IMR-90 (cell line): ENCODE data around the gene TAF4. TPM values are rescaled to one million over a fixed set of nuclear protein-coding genes. Genes with fewer than 3 reads are reported as not detected.

Source experiments
- ATAC-seq: fragments of 200-7000 bp; cut with Tn5 transposase; 2 replicates; pipeline ENCODE4 v1.9.1; 2020; ENCODE audit warnings: low read depth, mild to moderate bottlenecking, moderate library complexity
- BruUV-seq: library from RNA; stranded (reverse); fragments of 400-500 nt; replicated peaks from 2 replicates; lab custom pipeline; 2021; lab: Mats Ljungman, UMichigan
- CTCF ChIA-PET: fragments of 300-600 bp; formaldehyde crosslinking; extraction: SDS; loops from one replicate; lab custom pipeline; 2021; ENCODE audit warnings: antibody characterized with exemption; lab: Yijun Ruan, JAX
- POLR2A ChIA-PET: fragments of 300-600 bp; sonication (Branson Sonifier 250); formaldehyde crosslinking; loops from one replicate; lab custom pipeline; 2022; ENCODE audit warnings: antibody characterized with exemption; ENCODE audit not compliant: unreplicated experiment; lab: Charles Lee
- DNase-seq: peaks from one replicate; pipeline ENCODE4 v3.0.0; 2013
- H2AFZ ChIP-seq: replicated peaks from 2 replicates; pipeline ENCODE3; 2013; ENCODE audit warnings: low read length, mild to moderate bottlenecking; ENCODE audit not compliant: poor library complexity
- H2AK5ac ChIP-seq: 2 replicates; pipeline ENCODE4 v1.6.1; 2013; ENCODE audit warnings: low read depth, low read length, inconsistent platforms
- H2AK9ac ChIP-seq: replicated peaks from 2 replicates; pipeline ENCODE3; 2013; ENCODE audit warnings: mild to moderate bottlenecking, low read depth, low read length, moderate library complexity; ENCODE audit not compliant: poor library complexity
- H2BK120ac ChIP-seq: 2 replicates; pipeline ENCODE4 v1.6.1; 2013; ENCODE audit warnings: low read depth, low read length, inconsistent platforms
- H2BK15ac ChIP-seq: 3 replicates; pipeline ENCODE4 v1.6.1; 2013; ENCODE audit warnings: low read depth, low read length, inconsistent platforms
- H2BK20ac ChIP-seq: 2 replicates; pipeline ENCODE4 v1.6.1; 2013; ENCODE audit warnings: low read depth, mild to moderate bottlenecking, inconsistent platforms, low read length, moderate library complexity
- H2BK5ac ChIP-seq: 2 replicates; pipeline ENCODE4 v1.6.1; 2013; ENCODE audit warnings: mild to moderate bottlenecking, low read depth, low read length, inconsistent platforms; ENCODE audit not compliant: poor library complexity, severe bottlenecking
- H3K14ac ChIP-seq: replicated peaks from 2 replicates; pipeline ENCODE4 v1.6.1; 2013; ENCODE audit warnings: low read depth, low read length, inconsistent platforms
- H3K18ac ChIP-seq: 2 replicates; pipeline ENCODE4 v1.6.1; 2013; ENCODE audit warnings: low read depth, low read length, control low read depth
- H3K23ac ChIP-seq: 2 replicates; pipeline ENCODE4 v1.6.1; 2013; ENCODE audit warnings: low read depth, low read length, inconsistent platforms
- H3K27ac ChIP-seq: 2 replicates; pipeline ENCODE4 v1.5.1; 2013; ENCODE audit warnings: mild to moderate bottlenecking, control low read depth, low read length; ENCODE audit not compliant: insufficient read depth
- H3K27me3 ChIP-seq: 2 replicates; pipeline ENCODE4 v1.6.1; 2013; ENCODE audit warnings: low read length; ENCODE audit not compliant: control insufficient read depth, insufficient read depth
- H3K36me3 ChIP-seq: 2 replicates; pipeline ENCODE4 v1.6.1; 2013; ENCODE audit warnings: low read length, mixed read lengths; ENCODE audit not compliant: control insufficient read depth, insufficient read depth
- H3K4ac ChIP-seq: 2 replicates; pipeline ENCODE4 v1.6.1; 2013; ENCODE audit warnings: low read depth, low read length, inconsistent platforms
- H3K4me1 ChIP-seq: 2 replicates; pipeline ENCODE4 v1.6.1; 2013; ENCODE audit warnings: low read length, mixed read lengths; ENCODE audit not compliant: control insufficient read depth, insufficient read depth
- H3K4me2 ChIP-seq: 2 replicates; pipeline ENCODE4 v1.6.1; 2013; ENCODE audit warnings: low read depth, mild to moderate bottlenecking, control low read depth, low read length, moderate library complexity
- H3K4me3 ChIP-seq: 2 replicates; pipeline ENCODE4 v1.5.1; 2013; ENCODE audit warnings: low read depth, mild to moderate bottlenecking, control low read depth, low read length, moderate library complexity; ENCODE audit not compliant: insufficient read depth
- H3K56ac ChIP-seq: 2 replicates; pipeline ENCODE4 v1.6.1; 2013; ENCODE audit warnings: low read length, inconsistent platforms; ENCODE audit not compliant: insufficient read depth; ENCODE audit errors: extremely low read depth
- H3K79me1 ChIP-seq, 2 experiments: 2 replicates each; pipeline ENCODE4 v1.6.1; 2013; ENCODE audit warnings: low read length in 2 of 2, inconsistent platforms in 1 of 2, low read depth in 1 of 2
- H3K9ac ChIP-seq: 2 replicates; pipeline ENCODE4 v1.6.1; 2013; ENCODE audit warnings: low read depth, low read length, control low read depth
- H3K9me1 ChIP-seq: 2 replicates; pipeline ENCODE4 v1.6.1; 2013; ENCODE audit warnings: low read length, inconsistent platforms; ENCODE audit not compliant: insufficient read depth
- H3K9me3 ChIP-seq: 2 replicates; pipeline ENCODE4 v1.6.1; 2013; ENCODE audit warnings: low read length; ENCODE audit not compliant: control insufficient read depth, insufficient read depth
- H4K20me1 ChIP-seq: 2 replicates; pipeline ENCODE4 v1.6.1; 2013; ENCODE audit warnings: low read length, inconsistent platforms; ENCODE audit not compliant: insufficient read depth
- H4K5ac ChIP-seq: 2 replicates; pipeline ENCODE4 v1.6.1; 2013; ENCODE audit warnings: mild to moderate bottlenecking, low read depth, low read length, control low read depth
- H4K8ac ChIP-seq, 2 experiments: 2 replicates each; pipeline ENCODE4 v1.6.1; 2013; ENCODE audit warnings: low read depth in 2 of 2, low read length in 2 of 2, control low read depth in 1 of 2, inconsistent platforms in 1 of 2
- H4K91ac ChIP-seq: 2 replicates; pipeline ENCODE4 v1.6.1; 2013; ENCODE audit warnings: low read depth, low read length, inconsistent platforms; ENCODE audit not compliant: insufficient read depth
- MAFK ChIP-seq: IDR thresholded peaks from 2 replicates; pipeline ENCODE4 v1.6.1; 2012; ENCODE audit warnings: low read depth, low read length, improper control_type of control experiment
- POLR2A ChIP-seq: IDR thresholded peaks from 2 replicates; pipeline ENCODE4 v1.6.1; 2012; ENCODE audit warnings: mild to moderate bottlenecking, low read depth, low read length
- RAD21 ChIP-seq: IDR thresholded peaks from 2 replicates; pipeline ENCODE4 v1.6.1; 2012; ENCODE audit warnings: low read length, improper control_type of control experiment
- SMC3 ChIP-seq: fragments of 150-350 bp; IDR thresholded peaks from 2 replicates; pipeline ENCODE4 v1.6.1; 2016; ENCODE audit warnings: low read depth, mild to moderate bottlenecking, antibody characterized with exemption, low read length, moderate library complexity
- WGBS, 2 experiments: methylation state at CpG; one replicate each; pipeline versions ENCODE4 v1.1.5 to v1.1.7; 2013; ENCODE audit warnings: missing lambda C conversion rate in 2 of 2; ENCODE audit not compliant: insufficient read length in 1 of 2; ENCODE audit errors: extremely low coverage in 2 of 2; 5-methylcytosine and 5-hydroxymethylcytosine counted together
- dilution Hi-C: fragments of 300-500 bp; cut with HindIII; formaldehyde crosslinking; loops from one replicate; pipeline ENCODE4 v1.14.3; 2018; ENCODE audit warnings: low sequenced_read_pairs; ENCODE audit not compliant: unreplicated experiment
- in situ Hi-C: fragments of 300-500 bp; cut with MboI; formaldehyde crosslinking; loops from 3 replicates; pipeline ENCODE4 v1.14.3; 2019; ENCODE audit warnings: low sequenced_read_pairs, inconsistent platforms, mixed read lengths
- intact Hi-C: fragments of 100-400 bp; cut with micrococcal nuclease; formaldehyde crosslinking; loops from 2 replicates; pipeline ENCODE4 v1.10.0; 2022
- polyA plus RNA-seq, 3 experiments: library from polyadenylated mRNA; depleted of rRNA; stranded (reverse); fragments of >200 nt; gene quantifications; 2 replicates each; pipeline ENCODE4 v1.2.3, GENCODE V29; 2012; ENCODE audit warnings: low replicate concordance in 1 of 3
- total RNA-seq: library from RNA; depleted of rRNA; stranded (reverse); fragments of >200 nt; gene quantifications from 2 replicates; pipeline ENCODE4 v1.2.3, GENCODE V29; 2012
- TF ChIP-seq, protein P1 (sequence below): conservative IDR thresholded peaks from 2 replicates; pipeline ENCODE4 v1.5.1; 2012; ENCODE audit warnings: mild to moderate bottlenecking, low read depth, low read length, improper control_type of control experiment

The TAF4 gene
- total and polyA plus RNA-seq, 2 of the 4 experiments (the other 2 are of a cell fraction) = 1.4 to 5.1 TPM

DNA sequence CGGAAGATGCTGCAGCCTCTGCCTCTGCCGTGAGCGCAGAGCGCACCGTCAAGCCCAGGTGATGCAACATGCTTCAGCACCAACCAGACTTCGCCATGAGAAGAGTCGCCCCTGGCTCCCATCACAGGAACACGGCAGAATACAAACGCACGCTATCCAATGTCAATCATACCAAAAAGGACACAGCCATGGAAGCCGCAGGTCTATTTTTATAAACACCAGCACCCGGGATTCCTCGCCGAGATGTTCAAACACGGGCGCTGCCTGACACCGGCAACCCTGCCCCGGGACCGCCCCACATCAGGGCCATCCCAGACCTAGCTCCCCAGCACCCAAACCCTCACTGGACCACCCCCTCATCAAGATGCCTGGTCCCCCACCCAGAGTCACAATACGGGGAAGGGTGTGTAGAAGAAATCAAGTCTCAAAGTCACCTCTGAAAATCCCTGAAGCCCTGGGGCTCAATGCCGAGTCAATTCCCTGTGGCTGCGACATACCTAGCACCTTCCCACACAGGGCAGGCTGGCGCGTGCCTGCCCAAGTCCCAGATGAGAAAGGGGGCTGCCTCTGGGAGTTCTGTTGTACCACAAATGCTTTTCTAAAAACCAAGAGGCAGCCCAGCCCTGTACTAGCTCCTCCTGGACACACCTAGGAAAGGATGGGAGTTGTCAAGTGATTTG is 17.9 kb downstream of the TAF4 start:
- WGBS, 2 experiments = 94% methylated on average over 7 of the region's 24 CpGs; no CpG with 5 or more reads in 1 of the 2 experiments
- Histone ChIP-seq H4K20me1 (peaks cover 78% of the 10 kb centered on the region), H3K23ac (no peak overlapping the region), H4K5ac (no peak overlapping the region), H3K27me3 (no peaks in the 10 kb centered on the region), H3K9ac (no peak overlapping the region), H3K27ac (no peak overlapping the region), H2AFZ (no peak overlapping the region), H3K14ac (no peak overlapping the region), H4K91ac (no peak overlapping the region), H2BK120ac (no peak overlapping the region), H4K8ac (no peak overlapping the region), H3K4ac (no peak overlapping the region), H3K36me3 (no peaks in the 10 kb centered on the region; the same call in 1 of the 2 replicates), H2BK5ac (no peak overlapping the region), H3K4me2 (no peak overlapping the region), H3K4me3 (no peak overlapping the region), H3K79me1 (peaks cover 39 to 83% of the 10 kb centered on the region in 2 experiments), H3K18ac (no peak overlapping the region), H3K9me1 (peaks cover 22% of the 10 kb centered on the region), H2BK20ac (no peak overlapping the region), H3K4me1 (peaks cover 10% of the 10 kb centered on the region; the same call in 1 of the 2 replicates), H2BK15ac (no peak overlapping the region), H2AK5ac (no peak overlapping the region), H2AK9ac (no peak overlapping the region), H3K9me3 (no peaks in the 10 kb centered on the region), H3K56ac (no peak overlapping the region)
- no TSS peak for BruUV-seq
- DNase-seq = no peak
- dilution Hi-C loops = no loop called here
- ChIA-PET POLR2A (no interaction called here), CTCF (no interaction called here)
- intact Hi-C loops = no loop called here
- no peak for TF ChIP-seq SMC3
- TF ChIP-seq, protein P1, sequence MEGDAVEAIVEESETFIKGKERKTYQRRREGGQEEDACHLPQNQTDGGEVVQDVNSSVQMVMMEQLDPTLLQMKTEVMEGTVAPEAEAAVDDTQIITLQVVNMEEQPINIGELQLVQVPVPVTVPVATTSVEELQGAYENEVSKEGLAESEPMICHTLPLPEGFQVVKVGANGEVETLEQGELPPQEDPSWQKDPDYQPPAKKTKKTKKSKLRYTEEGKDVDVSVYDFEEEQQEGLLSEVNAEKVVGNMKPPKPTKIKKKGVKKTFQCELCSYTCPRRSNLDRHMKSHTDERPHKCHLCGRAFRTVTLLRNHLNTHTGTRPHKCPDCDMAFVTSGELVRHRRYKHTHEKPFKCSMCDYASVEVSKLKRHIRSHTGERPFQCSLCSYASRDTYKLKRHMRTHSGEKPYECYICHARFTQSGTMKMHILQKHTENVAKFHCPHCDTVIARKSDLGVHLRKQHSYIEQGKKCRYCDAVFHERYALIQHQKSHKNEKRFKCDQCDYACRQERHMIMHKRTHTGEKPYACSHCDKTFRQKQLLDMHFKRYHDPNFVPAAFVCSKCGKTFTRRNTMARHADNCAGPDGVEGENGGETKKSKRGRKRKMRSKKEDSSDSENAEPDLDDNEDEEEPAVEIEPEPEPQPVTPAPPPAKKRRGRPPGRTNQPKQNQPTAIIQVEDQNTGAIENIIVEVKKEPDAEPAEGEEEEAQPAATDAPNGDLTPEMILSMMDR = no peak
- TF ChIP-seq RAD21 = no peak
- no peak for TF ChIP-seq MAFK
- TF ChIP-seq POLR2A = no peak
- in situ Hi-C loops = no loop called here
- ATAC-seq = no peak
